AG09319 (cell line): ENCODE measurements around the gene PARD3.

Source experiments
- DNase-seq: peaks from one replicate; pipeline ENCODE4 v3.0.0-alpha.2; 2010; ENCODE audit warnings: low read depth; ENCODE audit errors: extremely low read depth
- TF ChIP-seq, protein P1 (sequence below): IDR thresholded peaks from 2 replicates; pipeline ENCODE4 v1.5.1; 2011; ENCODE audit warnings: low read depth, mild to moderate bottlenecking, inconsistent platforms, low read length, moderate library complexity

PARD3 gene

DNA sequence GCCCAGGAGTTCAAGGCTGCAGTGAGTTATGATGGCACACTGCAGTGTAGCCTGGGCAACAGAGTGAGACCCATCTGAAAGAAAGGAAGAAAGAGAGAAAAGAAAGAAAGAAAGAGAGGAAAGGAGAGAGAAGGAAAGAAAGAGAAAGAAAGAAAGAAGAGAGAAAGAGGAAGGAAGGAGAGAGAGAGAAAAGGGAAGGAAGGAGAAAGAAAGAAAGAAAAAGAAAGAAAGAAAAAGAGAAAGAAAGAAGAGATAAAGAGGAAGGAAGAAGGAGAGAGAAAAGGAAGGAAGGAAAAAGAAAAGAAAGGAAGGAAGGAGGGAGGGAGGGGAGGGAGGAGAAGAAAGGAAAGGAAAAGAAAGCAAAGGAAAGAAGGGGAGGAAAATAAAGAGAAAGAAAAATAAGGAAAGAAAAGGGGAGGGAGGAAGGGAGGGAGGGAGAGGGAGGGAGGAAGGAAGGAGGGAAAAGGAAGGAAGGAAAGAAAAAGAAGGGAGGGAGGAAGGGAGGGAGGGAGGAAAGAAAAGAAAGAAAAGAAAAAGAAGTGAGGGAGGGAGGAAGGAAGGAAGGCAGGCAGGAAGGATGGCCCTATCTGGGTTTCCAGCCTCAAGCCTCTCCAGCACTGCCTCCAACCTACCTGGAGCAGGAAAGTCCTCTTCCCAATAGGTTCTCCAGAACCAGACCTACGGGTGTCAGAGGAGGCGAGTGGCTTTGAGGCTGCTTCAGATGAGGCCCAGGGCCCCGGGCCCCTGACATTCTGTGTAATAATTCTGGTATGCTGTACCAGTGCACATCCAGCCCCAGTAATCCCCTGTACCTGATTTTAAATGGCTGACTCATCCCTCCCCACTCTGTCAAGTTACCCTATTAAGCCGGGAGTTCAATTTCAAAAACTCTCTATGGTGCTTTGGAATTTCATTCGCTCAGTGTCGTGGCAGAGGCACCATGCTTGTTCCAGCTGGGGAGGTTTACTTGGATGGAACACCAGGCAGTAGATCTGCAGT is 6.8 kb upstream of the PARD3 start:
- DNase-seq = no peak
- TF ChIP-seq, protein P1, sequence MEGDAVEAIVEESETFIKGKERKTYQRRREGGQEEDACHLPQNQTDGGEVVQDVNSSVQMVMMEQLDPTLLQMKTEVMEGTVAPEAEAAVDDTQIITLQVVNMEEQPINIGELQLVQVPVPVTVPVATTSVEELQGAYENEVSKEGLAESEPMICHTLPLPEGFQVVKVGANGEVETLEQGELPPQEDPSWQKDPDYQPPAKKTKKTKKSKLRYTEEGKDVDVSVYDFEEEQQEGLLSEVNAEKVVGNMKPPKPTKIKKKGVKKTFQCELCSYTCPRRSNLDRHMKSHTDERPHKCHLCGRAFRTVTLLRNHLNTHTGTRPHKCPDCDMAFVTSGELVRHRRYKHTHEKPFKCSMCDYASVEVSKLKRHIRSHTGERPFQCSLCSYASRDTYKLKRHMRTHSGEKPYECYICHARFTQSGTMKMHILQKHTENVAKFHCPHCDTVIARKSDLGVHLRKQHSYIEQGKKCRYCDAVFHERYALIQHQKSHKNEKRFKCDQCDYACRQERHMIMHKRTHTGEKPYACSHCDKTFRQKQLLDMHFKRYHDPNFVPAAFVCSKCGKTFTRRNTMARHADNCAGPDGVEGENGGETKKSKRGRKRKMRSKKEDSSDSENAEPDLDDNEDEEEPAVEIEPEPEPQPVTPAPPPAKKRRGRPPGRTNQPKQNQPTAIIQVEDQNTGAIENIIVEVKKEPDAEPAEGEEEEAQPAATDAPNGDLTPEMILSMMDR = no peak

DNA sequence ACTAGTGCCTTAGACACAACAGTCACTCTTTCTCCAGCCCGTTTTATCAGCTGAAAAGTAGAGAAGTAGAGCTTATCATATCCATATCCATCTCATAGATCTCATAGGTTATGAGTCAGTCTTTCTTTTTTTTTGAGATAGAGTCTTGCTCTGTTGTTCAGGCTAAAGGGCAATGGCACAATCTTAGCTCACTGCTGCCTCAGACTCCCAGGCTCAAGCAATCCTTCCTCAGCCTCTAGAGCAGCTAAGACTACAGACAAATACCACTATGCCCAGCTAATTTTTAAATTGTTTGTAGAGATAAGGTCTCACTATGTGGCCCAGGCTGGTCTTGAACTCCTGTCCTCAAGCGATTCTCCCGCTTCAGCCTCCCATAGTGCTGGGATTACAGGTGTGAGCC is 2.5 kb upstream of the PARD3 start:
- no peak for DNase-seq
- TF ChIP-seq, protein P1 = no peak

DNA sequence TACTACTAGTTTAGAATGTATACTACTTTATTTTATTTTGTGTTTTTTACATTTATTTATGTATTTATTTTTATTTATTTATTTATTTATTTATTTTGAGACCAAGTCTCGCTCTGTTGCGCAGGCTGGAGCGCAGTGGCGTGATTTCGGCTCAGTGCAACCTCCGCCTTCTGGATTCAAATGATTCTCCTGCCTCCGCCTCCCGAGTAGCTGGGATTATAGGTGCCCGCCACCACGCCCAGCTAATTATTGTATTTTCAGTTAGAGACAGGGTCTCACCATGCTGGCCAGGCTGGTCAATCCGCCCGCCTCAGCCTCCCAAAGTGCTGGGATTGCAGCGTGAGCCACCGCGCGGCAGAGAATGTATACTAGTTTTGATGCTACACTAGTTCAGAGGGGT is 2.0 kb upstream of the PARD3 start:
- TF ChIP-seq, protein P1 = no peak
- DNase-seq = no peak

DNA sequence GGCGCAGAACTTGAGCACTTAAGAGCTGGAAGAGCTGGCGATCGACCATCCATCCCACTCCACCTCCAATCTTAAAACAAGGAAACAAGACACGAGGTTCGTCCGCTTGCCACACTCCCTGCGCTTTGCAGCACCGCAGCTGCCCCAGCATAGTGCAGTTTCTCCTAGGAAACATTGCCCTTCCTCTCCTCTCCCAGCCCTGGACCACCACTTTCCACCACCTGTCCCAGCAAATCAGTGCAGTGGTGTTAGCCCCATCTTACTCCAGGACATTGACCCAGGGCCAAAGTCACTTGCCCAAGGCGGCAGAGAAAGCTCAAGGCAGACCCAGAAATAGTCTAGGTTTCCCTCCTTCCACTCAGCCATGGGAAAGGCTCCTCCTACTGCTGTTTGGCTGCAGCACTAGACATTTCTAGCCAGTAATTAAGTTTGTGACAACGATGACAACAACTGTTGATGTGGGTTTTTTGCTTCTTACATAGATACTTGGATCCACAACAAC is 1.5 kb upstream of the PARD3 start:
- TF ChIP-seq, protein P1 = no peak; the same call in none of the 2 replicates
- DNase-seq = no peak

DNA sequence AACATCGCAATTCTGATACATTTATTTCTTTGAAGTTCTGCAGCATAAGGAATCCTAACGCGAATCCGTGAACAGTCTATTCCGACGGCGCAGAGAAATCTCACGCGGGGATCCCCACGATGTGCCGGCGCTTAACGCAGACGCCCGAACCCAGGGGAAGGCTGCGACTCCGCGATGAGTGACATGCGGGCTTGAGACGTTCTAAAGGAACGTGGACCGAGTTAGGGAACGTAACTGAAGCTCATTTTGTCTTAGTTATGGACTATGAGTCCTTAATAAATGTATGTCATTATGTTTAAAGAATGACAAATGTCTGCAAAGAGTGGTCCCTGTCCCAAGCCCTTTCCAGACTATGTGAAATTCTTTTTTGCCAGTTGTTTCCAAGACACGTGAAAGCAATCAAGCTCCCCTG is 995 bp upstream of the PARD3 start:
- TF ChIP-seq, protein P1 = no peak
- no peak for DNase-seq

DNA sequence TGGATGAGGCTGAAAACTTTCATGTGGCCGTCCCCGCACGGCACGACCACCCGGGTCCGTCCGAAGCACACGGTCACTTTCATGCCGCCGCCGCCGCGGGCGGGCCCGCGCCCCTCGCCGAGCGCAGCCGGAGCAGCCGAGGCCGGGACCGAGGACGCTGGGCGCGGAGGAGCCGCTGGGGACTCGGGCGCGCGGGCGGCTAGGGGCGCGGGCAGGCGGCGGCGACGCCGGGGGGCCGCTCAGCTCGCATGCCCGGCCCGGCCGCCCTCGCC is 247 bp downstream of the PARD3 start:
- TF ChIP-seq, protein P1 = no peak
- DNase-seq = no peak

DNA sequence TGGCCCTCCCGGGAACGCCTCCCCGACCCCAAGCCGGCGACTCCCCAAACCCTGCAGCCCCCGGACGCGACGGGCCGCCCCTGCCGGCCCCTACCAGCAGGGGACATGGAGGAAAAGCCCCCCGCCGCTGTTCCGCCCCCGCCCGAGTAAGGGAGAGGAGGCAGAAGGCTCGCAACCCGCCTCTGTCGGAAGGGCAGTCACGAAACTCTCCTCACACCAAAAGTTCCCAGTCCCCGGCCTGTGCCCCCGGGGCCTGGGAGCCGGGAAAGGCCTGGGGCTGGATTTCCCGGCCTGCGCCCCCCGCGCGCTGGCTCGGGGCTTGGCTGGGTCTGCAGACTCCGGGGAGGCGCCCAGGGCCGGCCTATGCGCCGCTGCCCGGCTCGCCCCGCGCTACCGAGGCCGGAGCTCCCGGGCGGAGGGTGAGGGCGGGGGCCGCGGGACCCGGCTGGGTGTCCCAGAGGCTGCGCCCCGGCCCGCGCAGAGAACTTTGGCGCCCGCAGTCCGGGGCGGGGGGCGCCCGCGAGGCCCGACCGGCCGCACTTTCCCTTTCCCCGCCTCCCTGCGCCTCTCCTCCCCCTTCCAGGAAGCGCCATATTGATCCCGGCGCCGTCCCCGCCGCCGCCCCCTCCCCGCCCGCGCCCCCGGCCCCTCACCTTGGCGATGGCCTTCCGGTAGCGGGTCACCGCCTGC is 728 bp downstream of the PARD3 start:
- TF ChIP-seq, protein P1 = no peak
- no peak for DNase-seq
